ENCODE results near the gene MYH14. TPM values are rescaled to one million over a fixed set of nuclear protein-coding genes. Genes with fewer than 3 reads are reported as not detected.

The MYH14 gene
- total RNA-seq, result 10 to 100 TPM; 27.0 to 31.5 TPM

- peak; percentile 97 for DNase-seq (ENCODE audit: low spot score)
- Histone ChIP-seq H3K27me3 (replicated peaks; ENCODE audit: insufficient read depth) (no peaks in the 10 kb centered on the region), H3K4me1 (replicated peaks) (no peaks in the 10 kb centered on the region), H3K27ac (peak within 1 kb of the TSS; percentile 72 to 76), H3K36me3 (no peaks in the 10 kb centered on the region), H3K9me3 (no peaks in the 10 kb centered on the region), H3K4me3 (peak within 1 kb of the TSS; percentile 59 to 60)
- 3% methylated on average over 52 of the region's 78 CpGs for WGBS
- intact Hi-C loops (cut with DNase I), result no loop called here
- peak; percentile 93 for TF ChIP-seq POLR2A (IDR thresholded peaks at IDR 0.05)
- peak; percentile 92 for TF ChIP-seq POLR2AphosphoS5 (IDR thresholded peaks at IDR 0.05)
- TF ChIP-seq CTCF (IDR thresholded peaks at IDR 0.05), result peak in 2 of 4 experiments; percentile 35 to 36
Measured at GRCh38 chr19:50203281-50204080, at the start of gene MYH14. Gene MYH14 (plus strand): TSS chr19:50203622. CDS start chr19:50210366, 6,744 bp downstream.

GRCh38 chr19:50154529-50154928 is 48.9 kb upstream of the MYH14 start:
- no peak for TF ChIP-seq POLR2A (IDR thresholded peaks at IDR 0.05)
- no peak for TF ChIP-seq POLR2AphosphoS5 (IDR thresholded peaks at IDR 0.05)
- no peaks in the 10 kb centered on the region for H3K27me3 ChIP-seq (replicated peaks; ENCODE audit: insufficient read depth)

GRCh38 chr19:50155520-50156109 is 47.8 kb upstream of the MYH14 start:
- H3K27me3 ChIP-seq (replicated peaks; ENCODE audit: insufficient read depth), result no peaks in the 10 kb centered on the region
- no peaks in the 10 kb centered on the region for H3K4me1 ChIP-seq (replicated peaks)
- H3K27ac ChIP-seq, result no peak overlapping the region
- H3K36me3 ChIP-seq, result no peaks in the 10 kb centered on the region
- WGBS, result 86% methylated on average over 8 of the region's 8 CpGs
- DNase-seq (ENCODE audit: low spot score), result no peak
- intact Hi-C loops (cut with DNase I), result no loop called here
- no peaks in the 10 kb centered on the region for H3K9me3 ChIP-seq
- H3K4me3 ChIP-seq, result no peak overlapping the region
- TF ChIP-seq POLR2AphosphoS5 (IDR thresholded peaks at IDR 0.05) (no peak), POLR2A (IDR thresholded peaks at IDR 0.05) (no peak), CTCF (IDR thresholded peaks at IDR 0.05) (no peak)

More at GRCh38 chr19:50154529-50154928, 48.9 kb upstream of the MYH14 start:
- no peaks in the 10 kb centered on the region for H3K4me1 ChIP-seq (replicated peaks)
- H3K36me3 ChIP-seq, result no peaks in the 10 kb centered on the region
- DNase-seq (ENCODE audit: low spot score), result no peak
- H3K4me3 ChIP-seq, result no peak overlapping the region
- no peaks in the 10 kb centered on the region for H3K9me3 ChIP-seq
- WGBS, result 72% methylated on average over 16 of the region's 16 CpGs
- intact Hi-C loops (cut with DNase I), result no loop called here
- no peak overlapping the region for H3K27ac ChIP-seq

- Histone ChIP-seq H3K4me3 (no peak overlapping the region), H3K27me3 (replicated peaks; ENCODE audit: insufficient read depth) (no peaks in the 10 kb centered on the region), H3K27ac (no peak overlapping the region), H3K36me3 (no peaks in the 10 kb centered on the region), H3K9me3 (no peaks in the 10 kb centered on the region), H3K4me1 (replicated peaks) (no peaks in the 10 kb centered on the region)
- no peak for TF ChIP-seq POLR2A (IDR thresholded peaks at IDR 0.05)
- TF ChIP-seq CTCF (IDR thresholded peaks at IDR 0.05), result no peak
- no peak for TF ChIP-seq POLR2AphosphoS5 (IDR thresholded peaks at IDR 0.05)
- no peak for DNase-seq (ENCODE audit: low spot score)
- intact Hi-C loops (cut with DNase I), result no loop called here
Measured at GRCh38 chr19:50158577-50158976, 44.8 kb upstream of the MYH14 start.

- H3K36me3 ChIP-seq, result no peaks in the 10 kb centered on the region
- H3K27ac ChIP-seq, result no peak overlapping the region
- no peaks in the 10 kb centered on the region for H3K27me3 ChIP-seq (replicated peaks; ENCODE audit: insufficient read depth)
- no peak for DNase-seq (ENCODE audit: low spot score)
- no peaks in the 10 kb centered on the region for H3K9me3 ChIP-seq
- H3K4me3 ChIP-seq, result no peak overlapping the region
- no peaks in the 10 kb centered on the region for H3K4me1 ChIP-seq (replicated peaks)
- TF ChIP-seq POLR2AphosphoS5 (IDR thresholded peaks at IDR 0.05), result no peak
- TF ChIP-seq CTCF (IDR thresholded peaks at IDR 0.05), result no peak
- no peak for TF ChIP-seq POLR2A (IDR thresholded peaks at IDR 0.05)
- 97% methylated on average over 2 of the region's 2 CpGs for WGBS
- intact Hi-C loops (cut with DNase I), result no loop called here
Measured at GRCh38 chr19:50159078-50159477, 44.3 kb upstream of the MYH14 start.
